Coronary artery (tissue), 2 donors: ENCODE data around the gene SPATA6L.

Source experiments
- DNase-seq: peaks from one replicate; pipeline ENCODE4 v3.0.0-alpha.2; 2017; ENCODE audit warnings: low spot score
- H3K27ac ChIP-seq, 2 donors: fragments of 200-600 bp; sonication (generic); one replicate each; pipeline ENCODE4 v1.5.1; 2016 to 2019
- H3K4me3 ChIP-seq: fragments of 200-600 bp; sonication (generic); 2 replicates; pipeline ENCODE4 v1.5.1; 2016; ENCODE audit warnings: mild to moderate bottlenecking, moderate library complexity
- CTCF ChIP-seq: fragments of 200-600 bp; sonication (generic); IDR thresholded peaks from one replicate; pipeline ENCODE4 v1.5.1; 2019; ENCODE audit warnings: antibody characterized with exemption

Gene SPATA6L

GRCh38 chr9:4642351-4642750 is 23.9 kb downstream of the SPATA6L start:
- Histone ChIP-seq H3K27ac (no peak overlapping the region), H3K4me3 (no peak overlapping the region)
- DNase-seq: no peak
- no peak for TF ChIP-seq CTCF

- no peak for DNase-seq
- Histone ChIP-seq H3K4me3 (no peak overlapping the region), H3K27ac (no peak overlapping the region)
- no peak for TF ChIP-seq CTCF
These were observed 26.3 kb downstream of the SPATA6L start for GRCh38 chr9:4640027-4640426.

- no peak overlapping the region for H3K4me3 ChIP-seq
- DNase-seq: no peak
- TF ChIP-seq CTCF: no peak
- no peak overlapping the region for H3K27ac ChIP-seq
These were observed 26.9 kb downstream of the SPATA6L start for GRCh38 chr9:4639420-4639819.

- no peak for TF ChIP-seq CTCF
- no peak overlapping the region for H3K4me3 ChIP-seq
- H3K27ac ChIP-seq: no peak overlapping the region
- DNase-seq: no peak
These were observed 27.3 kb downstream of the SPATA6L start for GRCh38 chr9:4638968-4639367.

- Histone ChIP-seq H3K4me3 (no peak overlapping the region), H3K27ac (no peak overlapping the region)
- TF ChIP-seq CTCF: no peak
- DNase-seq: no peak
These were observed 35.4 kb downstream of the SPATA6L start for GRCh38 chr9:4630836-4631235.

- TF ChIP-seq CTCF: no peak
- DNase-seq: no peak
- H3K4me3 ChIP-seq: no peak overlapping the region
- H3K27ac ChIP-seq: no peak overlapping the region
These were observed 44.3 kb downstream of the SPATA6L start for GRCh38 chr9:4622016-4622415.

- no peak for DNase-seq
- no peak overlapping the region for H3K4me3 ChIP-seq
- no peak overlapping the region for H3K27ac ChIP-seq
- TF ChIP-seq CTCF: no peak
These were observed 45.3 kb downstream of the SPATA6L start for GRCh38 chr9:4620881-4621555.
